D721Med (cell line): ENCODE data around the gene REM2.
A peak's percentile ranks its signal among the peaks of the same experiment; 100 is the strongest.
"Not testable (repeated sequence)": the region's sequence is repeated elsewhere in the genome, so short reads cannot be mapped to it uniquely, and the experiment has no call there.

Source experiments
- DNase-seq: peaks from one replicate; pipeline ENCODE4 v3.0.0; 2011; ENCODE audit warnings: low spot score; ENCODE audit not compliant: insufficient read length
- FAIRE-seq: peaks from 2 replicates; lab custom pipeline; 2011; peaks lifted over from hg19 to GRCh38; lab: Jason Lieb, UNC
- TF ChIP-seq, protein P1 (sequence below): IDR thresholded peaks from 2 replicates; pipeline ENCODE4 v1.5.1; 2012; ENCODE audit warnings: mild to moderate bottlenecking, control low read depth; ENCODE audit not compliant: insufficient read depth; ENCODE audit errors: missing control alignments

REM2 gene

DNA sequence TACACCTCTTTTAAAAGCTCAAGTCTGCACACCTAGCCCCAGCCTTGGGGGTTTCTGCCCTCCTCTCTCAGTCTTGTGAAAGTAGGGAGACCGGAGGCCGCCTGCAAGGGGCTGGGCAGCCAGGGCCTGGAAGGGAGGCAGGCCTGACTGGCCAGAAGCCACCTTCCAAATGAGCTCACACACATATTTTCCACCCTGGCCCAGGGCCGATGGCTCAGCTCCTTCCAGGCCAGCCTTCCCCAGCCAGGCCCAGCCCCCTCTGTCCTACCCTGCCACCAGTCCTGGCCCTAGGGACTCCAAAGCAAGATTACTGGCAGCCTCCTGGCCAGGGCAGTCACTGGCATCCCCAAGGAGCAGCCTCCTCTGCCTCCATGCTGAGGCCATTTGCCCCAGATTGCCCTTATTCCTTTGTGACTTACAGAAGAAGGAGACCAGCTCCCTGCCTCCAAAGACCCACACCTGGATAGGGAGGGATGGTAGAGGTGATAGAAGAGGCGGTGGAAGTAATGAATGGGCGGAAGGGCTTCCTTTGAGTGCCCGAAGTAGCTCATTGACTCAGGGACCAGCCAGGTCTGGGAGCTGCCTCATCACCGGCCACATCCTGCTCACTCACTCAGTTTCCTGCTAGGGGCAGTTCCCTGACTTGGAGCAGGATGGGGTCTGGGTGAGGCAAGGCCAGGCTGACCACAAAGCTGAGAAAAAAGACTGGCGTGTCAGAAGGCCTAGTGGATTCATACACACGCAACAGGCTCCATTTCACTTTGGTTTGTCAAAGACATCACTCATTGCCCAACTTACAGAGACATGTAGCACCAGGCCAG, 31.9 kb upstream of the REM2 start:
- TF ChIP-seq, protein P1, sequence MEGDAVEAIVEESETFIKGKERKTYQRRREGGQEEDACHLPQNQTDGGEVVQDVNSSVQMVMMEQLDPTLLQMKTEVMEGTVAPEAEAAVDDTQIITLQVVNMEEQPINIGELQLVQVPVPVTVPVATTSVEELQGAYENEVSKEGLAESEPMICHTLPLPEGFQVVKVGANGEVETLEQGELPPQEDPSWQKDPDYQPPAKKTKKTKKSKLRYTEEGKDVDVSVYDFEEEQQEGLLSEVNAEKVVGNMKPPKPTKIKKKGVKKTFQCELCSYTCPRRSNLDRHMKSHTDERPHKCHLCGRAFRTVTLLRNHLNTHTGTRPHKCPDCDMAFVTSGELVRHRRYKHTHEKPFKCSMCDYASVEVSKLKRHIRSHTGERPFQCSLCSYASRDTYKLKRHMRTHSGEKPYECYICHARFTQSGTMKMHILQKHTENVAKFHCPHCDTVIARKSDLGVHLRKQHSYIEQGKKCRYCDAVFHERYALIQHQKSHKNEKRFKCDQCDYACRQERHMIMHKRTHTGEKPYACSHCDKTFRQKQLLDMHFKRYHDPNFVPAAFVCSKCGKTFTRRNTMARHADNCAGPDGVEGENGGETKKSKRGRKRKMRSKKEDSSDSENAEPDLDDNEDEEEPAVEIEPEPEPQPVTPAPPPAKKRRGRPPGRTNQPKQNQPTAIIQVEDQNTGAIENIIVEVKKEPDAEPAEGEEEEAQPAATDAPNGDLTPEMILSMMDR, result no peak
- no peak for DNase-seq
- FAIRE-seq, result no peak

DNA sequence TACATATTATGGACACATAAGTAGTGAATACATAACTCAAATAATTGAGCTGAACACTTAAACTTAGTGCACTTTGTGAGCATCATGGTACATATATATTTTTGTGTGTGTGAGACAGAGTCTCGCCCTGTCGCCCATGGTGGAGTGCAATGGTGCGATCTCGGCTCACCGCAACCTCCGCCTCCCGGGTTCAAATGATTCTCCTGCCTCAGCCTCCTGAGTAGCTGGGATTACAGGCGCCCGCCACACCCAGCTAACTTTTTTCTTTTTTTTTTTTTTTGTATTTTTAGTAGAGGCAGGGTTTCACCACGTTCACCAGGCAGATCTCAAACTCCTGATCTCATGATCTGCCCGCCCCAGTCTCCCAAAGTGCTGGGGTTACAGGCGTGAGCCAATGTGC, 30.8 kb upstream of the REM2 start:
- not testable (repeated sequence) for FAIRE-seq, DNase-seq

DNA sequence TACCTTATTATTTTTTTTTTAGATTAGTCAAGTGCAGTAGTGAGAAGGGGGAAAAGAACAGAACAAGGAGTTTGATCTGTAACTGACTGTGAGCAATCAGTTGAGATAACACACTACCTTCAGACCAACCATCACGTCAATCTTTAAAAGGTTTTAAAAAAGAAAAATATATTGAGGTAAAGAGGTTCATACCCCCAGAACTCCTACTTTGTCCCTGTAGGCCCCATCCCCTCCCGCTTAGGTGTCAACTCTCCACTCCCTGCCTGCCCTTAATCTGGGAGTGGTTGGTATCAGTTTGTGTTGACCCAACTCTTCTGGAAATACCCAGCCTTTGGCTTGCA, 30.5 kb upstream of the REM2 start:
- no peak for DNase-seq
- FAIRE-seq, result no peak
- TF ChIP-seq, protein P1, result no peak

DNA sequence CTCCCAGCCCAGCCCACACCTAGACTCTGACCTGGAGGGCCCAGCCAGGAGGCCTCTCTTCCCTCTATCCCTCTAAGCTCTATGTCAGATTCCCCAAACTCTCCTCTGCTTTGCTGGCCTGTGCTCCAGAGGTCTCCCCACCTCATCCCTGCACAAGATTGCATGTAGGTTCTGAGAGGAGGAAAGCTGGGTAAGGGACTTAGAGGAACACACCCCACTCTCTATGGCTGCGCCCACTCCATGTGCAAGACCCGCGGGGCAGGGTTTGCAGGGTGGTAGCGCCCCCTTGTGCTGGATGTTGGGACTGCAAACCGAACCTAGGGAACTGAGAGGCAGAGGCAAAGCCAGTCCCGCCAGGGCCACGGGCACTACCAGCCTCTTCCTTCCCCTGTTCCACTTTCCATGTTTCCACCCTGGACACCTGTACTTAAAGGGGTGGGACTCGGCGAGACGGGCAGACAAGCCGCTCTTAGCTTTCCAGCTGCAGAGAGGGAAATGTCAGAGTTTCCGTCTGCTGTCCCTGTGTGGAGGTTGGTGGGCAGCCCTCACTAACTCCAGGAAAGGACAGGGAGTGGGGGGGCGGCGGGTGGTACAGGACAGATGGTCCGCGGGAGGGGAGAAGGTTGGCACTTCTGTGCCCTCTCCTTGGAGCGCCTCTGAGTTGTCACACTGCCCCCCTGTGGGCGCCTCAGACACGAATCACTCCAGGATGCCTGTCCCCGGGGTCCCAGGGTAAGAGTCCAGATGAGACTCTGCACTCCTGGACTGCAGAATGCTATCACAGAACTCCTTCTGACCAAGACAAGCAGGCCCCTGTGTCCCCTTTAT, 29.9 kb upstream of the REM2 start:
- FAIRE-seq (no peak), DNase-seq (peak; percentile 63)
- TF ChIP-seq, protein P1, result peak; percentile 96

DNA sequence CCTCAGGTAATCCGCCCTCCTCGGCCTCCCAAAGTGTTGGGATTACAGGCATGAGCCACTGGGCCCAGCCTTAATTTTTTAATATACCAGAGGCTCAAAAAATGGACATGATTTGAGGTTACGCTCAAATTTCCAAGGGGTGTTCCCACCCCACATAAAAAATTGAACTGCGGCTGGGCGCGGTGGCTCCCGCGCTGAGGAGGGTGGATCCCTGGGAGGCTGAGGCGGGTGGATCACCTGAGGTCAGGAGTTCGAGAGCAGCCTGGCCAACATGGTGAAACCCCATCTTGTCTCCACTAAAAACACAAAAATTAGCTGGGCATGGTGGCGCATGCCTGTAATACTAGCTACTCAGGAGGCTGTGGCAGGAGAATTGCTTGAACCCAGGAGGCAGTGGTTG, 28.7 kb upstream of the REM2 start:
- not testable (repeated sequence) for DNase-seq, FAIRE-seq

DNA sequence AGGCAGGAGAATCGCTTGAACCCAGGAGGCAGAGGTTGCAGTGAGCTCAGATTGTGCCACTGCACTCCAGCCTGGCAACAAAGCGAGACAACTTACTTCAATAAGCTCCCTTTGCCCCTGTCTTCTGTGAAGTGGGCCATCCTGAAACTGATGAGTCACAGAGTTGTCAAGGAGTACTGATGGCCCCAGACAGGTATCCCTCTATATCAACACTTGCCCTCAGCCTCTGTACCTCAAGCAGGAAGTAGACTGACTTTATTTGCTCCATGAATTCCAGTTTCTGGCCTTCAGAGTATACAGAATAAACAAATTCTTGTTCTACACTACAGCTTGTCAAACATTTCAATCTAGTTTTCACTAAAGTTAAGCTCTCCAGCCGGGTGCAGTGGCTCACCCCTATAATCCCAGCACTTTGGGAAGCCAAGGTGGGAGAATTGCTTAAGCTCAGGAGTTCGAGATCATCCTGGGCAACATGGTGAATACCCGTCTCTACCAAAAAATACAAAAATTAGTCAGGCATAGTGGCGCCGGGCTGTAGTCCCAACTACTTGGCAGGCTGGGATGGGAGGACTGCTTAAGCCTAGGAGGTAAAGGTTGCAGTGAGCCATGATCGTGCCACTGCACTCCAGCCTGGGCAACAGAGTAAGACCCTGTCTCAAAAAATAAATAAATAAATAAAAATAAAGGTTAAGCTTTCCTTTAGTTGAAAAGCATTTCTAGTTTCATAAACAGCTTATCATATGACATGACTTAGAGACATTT, 27.9 kb upstream of the REM2 start:
- TF ChIP-seq, protein P1, result no peak
- FAIRE-seq (no peak), DNase-seq (no peak)

DNA sequence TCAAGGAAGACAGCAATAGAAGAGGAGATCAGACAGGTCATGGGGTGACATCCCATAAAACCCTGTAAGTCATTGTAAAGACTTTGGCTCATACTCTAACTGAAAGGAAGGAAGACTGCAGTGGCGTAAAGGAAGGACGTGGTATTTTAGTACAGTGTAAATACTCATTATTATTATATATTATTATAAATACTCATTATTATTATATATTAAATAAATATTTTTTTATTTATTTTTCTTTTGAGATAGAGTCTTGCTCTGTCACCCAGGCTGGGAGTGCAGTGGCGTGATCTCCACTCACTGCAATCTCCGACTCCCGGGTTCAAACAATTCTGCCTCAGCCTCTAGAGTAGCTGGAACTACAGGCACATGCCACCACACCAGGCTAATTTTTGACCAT, 26.6 kb upstream of the REM2 start:
- FAIRE-seq (no peak), DNase-seq (no peak)
- TF ChIP-seq, protein P1, result no peak

DNA sequence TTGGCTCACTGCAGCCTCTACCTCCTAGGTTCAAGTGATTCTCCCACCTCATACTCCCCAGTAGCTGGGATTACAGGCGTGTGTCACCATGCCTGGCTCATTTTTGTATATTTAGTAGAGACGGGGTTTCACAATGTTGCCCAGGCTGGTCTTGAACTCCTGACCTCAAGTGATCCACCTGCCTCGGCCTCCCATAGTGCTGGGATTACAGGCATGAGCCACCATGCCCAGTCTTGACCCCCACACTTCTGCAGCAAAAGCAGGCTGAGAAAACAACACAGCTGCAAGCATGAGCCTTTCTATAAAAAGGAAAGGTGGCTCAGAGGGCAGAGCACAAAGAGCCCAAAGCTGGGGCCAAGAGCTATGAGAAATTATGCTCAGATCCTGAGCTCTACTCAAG, 22.6 kb upstream of the REM2 start:
- FAIRE-seq, DNase-seq: not testable (repeated sequence)
